Measurements from ENCODE around the gene ICA1. TPM values are rescaled to one million over a fixed set of nuclear protein-coding genes. Genes with fewer than 3 reads are reported as not detected.

Gene ICA1
- polyA plus RNA-seq, 3 donors = 3.2 to 7.0 (median 4.2) TPM

DNA sequence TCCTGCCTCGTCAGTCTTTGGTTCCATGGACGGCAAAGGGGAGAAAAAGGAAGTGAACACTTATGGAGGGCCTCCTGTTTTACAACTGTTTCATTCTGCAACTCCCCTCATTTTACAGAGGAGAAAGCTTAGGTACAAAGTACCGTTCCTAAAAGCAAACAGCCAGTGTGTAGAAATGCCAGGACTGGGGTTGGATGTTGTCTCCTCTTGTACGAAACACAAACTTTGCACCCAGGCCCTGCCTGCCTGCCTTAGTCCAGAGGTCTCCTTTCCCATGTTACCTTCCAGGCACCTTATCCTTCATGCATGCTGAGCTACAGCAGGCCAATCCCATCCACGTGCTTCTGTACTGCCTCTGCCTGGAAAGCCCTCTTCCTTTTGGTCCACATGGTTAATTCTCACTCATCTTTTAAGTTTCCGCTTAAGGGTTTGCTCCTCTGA is 86.0 kb downstream of the ICA1 start:
- no peaks in the 10 kb centered on the region for H3K79me2 ChIP-seq (ENCODE audit: insufficient read depth, low read length)
- TF ChIP-seq, protein P1, sequence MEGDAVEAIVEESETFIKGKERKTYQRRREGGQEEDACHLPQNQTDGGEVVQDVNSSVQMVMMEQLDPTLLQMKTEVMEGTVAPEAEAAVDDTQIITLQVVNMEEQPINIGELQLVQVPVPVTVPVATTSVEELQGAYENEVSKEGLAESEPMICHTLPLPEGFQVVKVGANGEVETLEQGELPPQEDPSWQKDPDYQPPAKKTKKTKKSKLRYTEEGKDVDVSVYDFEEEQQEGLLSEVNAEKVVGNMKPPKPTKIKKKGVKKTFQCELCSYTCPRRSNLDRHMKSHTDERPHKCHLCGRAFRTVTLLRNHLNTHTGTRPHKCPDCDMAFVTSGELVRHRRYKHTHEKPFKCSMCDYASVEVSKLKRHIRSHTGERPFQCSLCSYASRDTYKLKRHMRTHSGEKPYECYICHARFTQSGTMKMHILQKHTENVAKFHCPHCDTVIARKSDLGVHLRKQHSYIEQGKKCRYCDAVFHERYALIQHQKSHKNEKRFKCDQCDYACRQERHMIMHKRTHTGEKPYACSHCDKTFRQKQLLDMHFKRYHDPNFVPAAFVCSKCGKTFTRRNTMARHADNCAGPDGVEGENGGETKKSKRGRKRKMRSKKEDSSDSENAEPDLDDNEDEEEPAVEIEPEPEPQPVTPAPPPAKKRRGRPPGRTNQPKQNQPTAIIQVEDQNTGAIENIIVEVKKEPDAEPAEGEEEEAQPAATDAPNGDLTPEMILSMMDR (IDR thresholded peaks at IDR 0.05) = no peak
- Mint-ChIP-seq H3K27ac (peak overlapping the region; percentile 67 to 87 (median 85)), H3K4me3 (peak overlapping the region; percentile 13 to 77), H3K27me3 (ENCODE audit: low read depth in 3 of 3) (no peaks in the 10 kb centered on the region), H3K9me3 (no peaks in the 10 kb centered on the region), H3K4me1 (peaks cover 67% of the 10 kb centered on the region), H3K36me3 (no peaks in the 10 kb centered on the region)
- H3K9me3 ChIP-seq (replicated peaks in 1 of 2; ENCODE audit: control insufficient read depth in 1 of 2, insufficient read depth in 1 of 2, low read length in 2 of 2) = no peaks in the 10 kb centered on the region
- H3K4me2 ChIP-seq (replicated peaks; ENCODE audit: extremely low read depth, low read length, poor library complexity, severe bottlenecking) = peak overlapping the region; percentile 50
- DNase-seq = no peak
- peak overlapping the region in 1 of 3 experiments; percentile 42 for H3K4me3 ChIP-seq (replicated peaks in 1 of 3; ENCODE audit: low read depth in 2 of 3, low read length in 3 of 3)
- H2AFZ ChIP-seq (ENCODE audit: insufficient read depth, low read depth, low read length, poor library complexity, severe bottlenecking) = peak overlapping the region; percentile 43
- peak overlapping the region; percentile 0 to 63 for H3K27ac ChIP-seq (ENCODE audit: low read depth in 1 of 2, low read length in 2 of 2)
- H3K36me3 ChIP-seq (replicated peaks in 1 of 2; ENCODE audit: control insufficient read depth in 1 of 2, insufficient read depth in 2 of 2, low read length in 2 of 2) = no peaks in the 10 kb centered on the region
- 29% methylated on average over 3 of the region's 6 CpGs for WGBS (ENCODE audit: insufficient coverage)
- intact Hi-C loops (cut with micrococcal nuclease) = no loop called here
- H3K27me3 ChIP-seq (ENCODE audit: control insufficient read depth in 2 of 2, insufficient read depth in 2 of 2, low read length in 2 of 2) = no peaks in the 10 kb centered on the region
- H3K4me1 ChIP-seq (ENCODE audit: control insufficient read depth in 1 of 2, insufficient read depth in 2 of 2, low read length in 2 of 2) = peaks cover 54 to 67% of the 10 kb centered on the region in 2 donors
- H4K20me1 ChIP-seq (ENCODE audit: insufficient read depth, low read length) = no peaks in the 10 kb centered on the region
- no peak overlapping the region for H3K9ac ChIP-seq (ENCODE audit: insufficient read depth, low read length, poor library complexity, severe bottlenecking)

GRCh38 chr7:8172372-8173354 is 89.3 kb downstream of the ICA1 start:
- no peak overlapping the region for H3K27ac Mint-ChIP-seq
- no peaks in the 10 kb centered on the region for H3K36me3 Mint-ChIP-seq
- WGBS (ENCODE audit: insufficient coverage) = no CpG with 5 or more reads among the region's 5 CpGs

More at GRCh38 chr7:8172372-8173354, 89.3 kb downstream of the ICA1 start:
- Mint-ChIP-seq H3K4me3 (no peak overlapping the region), H3K9me3 (no peaks in the 10 kb centered on the region), H3K27me3 (ENCODE audit: low read depth in 3 of 3) (no peaks in the 10 kb centered on the region), H3K4me1 (peaks cover 49% of the 10 kb centered on the region)
- Histone ChIP-seq H3K79me2 (ENCODE audit: insufficient read depth, low read length) (no peaks in the 10 kb centered on the region), H3K4me1 (ENCODE audit: control insufficient read depth in 1 of 2, insufficient read depth in 2 of 2, low read length in 2 of 2) (peaks cover 30 to 42% of the 10 kb centered on the region in 2 donors), H2AFZ (ENCODE audit: insufficient read depth, low read depth, low read length, poor library complexity, severe bottlenecking) (no peak overlapping the region), H3K4me2 (replicated peaks; ENCODE audit: extremely low read depth, low read length, poor library complexity, severe bottlenecking) (no peak overlapping the region), H3K9ac (ENCODE audit: insufficient read depth, low read length, poor library complexity, severe bottlenecking) (no peak overlapping the region), H4K20me1 (ENCODE audit: insufficient read depth, low read length) (no peaks in the 10 kb centered on the region), H3K27me3 (ENCODE audit: control insufficient read depth in 2 of 2, insufficient read depth in 2 of 2, low read length in 2 of 2) (no peaks in the 10 kb centered on the region), H3K27ac (ENCODE audit: low read depth in 1 of 2, low read length in 2 of 2) (no peak overlapping the region), H3K4me3 (replicated peaks in 1 of 3; ENCODE audit: low read depth in 2 of 3, low read length in 3 of 3) (no peak overlapping the region), H3K36me3 (replicated peaks in 1 of 2; ENCODE audit: control insufficient read depth in 1 of 2, insufficient read depth in 2 of 2, low read length in 2 of 2) (no peaks in the 10 kb centered on the region), H3K9me3 (replicated peaks in 1 of 2; ENCODE audit: control insufficient read depth in 1 of 2, insufficient read depth in 1 of 2, low read length in 2 of 2) (no peaks in the 10 kb centered on the region)
- TF ChIP-seq, protein P1 (IDR thresholded peaks at IDR 0.05) = no peak
- DNase-seq = no peak
- intact Hi-C loops (cut with micrococcal nuclease) = no loop called here
